Right renal cortex interstitium (tissue), 3 donors: ENCODE results near the gene ALDH5A1. TPM values are rescaled to one million over a fixed set of nuclear protein-coding genes. Genes with fewer than 3 reads are reported as not detected.
"Not testable (repeated sequence)": the region's sequence is repeated elsewhere in the genome, so short reads cannot be mapped to it uniquely, and the experiment has no call there.

Experiments
- DNase-seq, 3 donors: peaks; one replicate each; pipeline ENCODE4 v3.0.0-alpha.2; 2013; ENCODE audit warnings: low read depth in 3 of 3, low spot score in 2 of 3
- polyA plus RNA-seq, 3 donors: library from polyadenylated mRNA; unstranded; fragments of 120-200 nt; gene quantifications; one replicate each; pipeline ENCODE4 v1.2.1, GENCODE V29; 2013; ENCODE audit not compliant: insufficient read length in 3 of 3

ALDH5A1 gene
- polyA plus RNA-seq, 3 donors = 27.7 to 30.0 (median 28.7) TPM

- DNase-seq = no peak
Measured at GRCh38 chr6:24484657-24485323, 10.0 kb upstream of the ALDH5A1 start.

GRCh38 chr6:24486065-24486464 lies 8.7 kb upstream of the ALDH5A1 start:
- no peak for DNase-seq

GRCh38 chr6:24489470-24489869 lies 5.3 kb upstream of the ALDH5A1 start, which contains the start of gene GPLD1:
GPLD1 (minus strand) TSS chr6:24489578; CDS start chr6:24489511, 67 bp downstream.
- DNase-seq = no peak

GRCh38 chr6:24489881-24490280 lies 4.9 kb upstream of the ALDH5A1 start:
- no peak for DNase-seq

GRCh38 chr6:24490948-24491347 lies 3.8 kb upstream of the ALDH5A1 start:
- DNase-seq = no peak

GRCh38 chr6:24492475-24492874 lies 2.3 kb upstream of the ALDH5A1 start:
- DNase-seq = no peak

- DNase-seq = peak in 1 of 3 donors; percentile 2
Measured at GRCh38 chr6:24493945-24494820, 586 bp upstream of the ALDH5A1 start.

- no peak for DNase-seq
Measured at GRCh38 chr6:24497254-24497970, 2.6 kb downstream of the ALDH5A1 start.

- no peak for DNase-seq
Measured at GRCh38 chr6:24500683-24501082, 5.9 kb downstream of the ALDH5A1 start.

- DNase-seq = no peak
Measured at GRCh38 chr6:24501374-24501773, 6.6 kb downstream of the ALDH5A1 start.

- no peak for DNase-seq
Measured at GRCh38 chr6:24501914-24502313, 7.1 kb downstream of the ALDH5A1 start.

- no peak for DNase-seq
Measured at GRCh38 chr6:24504287-24504648, 9.5 kb downstream of the ALDH5A1 start.

- DNase-seq = no peak
Measured at GRCh38 chr6:24504649-24505586, 10.1 kb downstream of the ALDH5A1 start.

GRCh38 chr6:24506814-24507520 lies 12.2 kb downstream of the ALDH5A1 start:
- DNase-seq = no peak

GRCh38 chr6:24511976-24512375 lies 17.2 kb downstream of the ALDH5A1 start:
- DNase-seq = not testable (repeated sequence)

- no peak for DNase-seq
Measured at GRCh38 chr6:24513602-24514001, 18.8 kb downstream of the ALDH5A1 start.

- no peak for DNase-seq
Measured at GRCh38 chr6:24517659-24518543, 23.1 kb downstream of the ALDH5A1 start.

GRCh38 chr6:24520929-24521546 lies 26.3 kb downstream of the ALDH5A1 start:
- no peak for DNase-seq
